Pulmonary artery endothelial cell (primary cell): Measurements from ENCODE around the gene UBAC1. TPM values are rescaled to one million over a fixed set of nuclear protein-coding genes. Genes with fewer than 3 reads are reported as not detected.

Experiments used
- DNase-seq: peaks from one replicate; pipeline ENCODE4 v3.0.0-alpha.2; 2011; ENCODE audit warnings: low read depth, low spot score
- total RNA-seq: library from RNA; depleted of rRNA; stranded (reverse); fragments of >200 nt; gene quantifications from 2 replicates; pipeline ENCODE4 v1.2.3, GENCODE V29; 2014

UBAC1 gene
- total RNA-seq, 1 donor from 2014 or later: 38.5 TPM

DNA sequence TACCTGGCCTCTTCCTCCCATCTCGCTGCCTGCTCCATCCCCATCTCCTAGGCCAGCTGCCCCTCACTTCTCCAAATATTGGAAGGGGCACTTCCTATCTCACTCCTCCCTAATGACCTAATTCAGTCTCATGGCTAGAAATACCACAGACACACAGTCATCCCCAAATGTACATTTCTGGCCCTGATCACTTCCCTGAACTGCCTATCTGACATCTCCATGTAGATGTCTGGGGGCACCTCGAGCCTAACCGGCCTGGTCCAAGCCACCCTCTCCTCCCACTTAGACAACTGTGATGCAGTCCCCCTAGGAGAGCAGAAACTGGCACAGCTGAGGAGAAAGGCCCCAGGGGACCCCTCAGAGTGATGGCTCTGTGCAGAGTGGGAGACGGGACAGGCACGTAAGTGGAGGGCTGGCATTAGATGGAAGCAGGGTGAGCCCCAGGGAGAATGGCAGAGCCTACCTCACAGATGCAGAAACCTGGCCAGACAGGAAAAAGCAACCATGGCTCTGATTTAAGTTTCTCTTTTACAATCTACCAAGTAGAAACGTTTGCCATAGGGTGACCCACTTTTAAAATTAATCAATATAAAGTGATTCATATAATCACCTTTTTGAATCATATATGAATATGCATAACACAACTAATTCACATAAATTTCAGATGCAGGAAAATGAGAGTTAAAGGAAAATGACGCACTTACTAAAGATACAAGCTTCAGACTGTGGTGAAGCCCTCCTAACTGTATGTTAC is 75.9 kb downstream of the UBAC1 start:
- no peak for DNase-seq

DNA sequence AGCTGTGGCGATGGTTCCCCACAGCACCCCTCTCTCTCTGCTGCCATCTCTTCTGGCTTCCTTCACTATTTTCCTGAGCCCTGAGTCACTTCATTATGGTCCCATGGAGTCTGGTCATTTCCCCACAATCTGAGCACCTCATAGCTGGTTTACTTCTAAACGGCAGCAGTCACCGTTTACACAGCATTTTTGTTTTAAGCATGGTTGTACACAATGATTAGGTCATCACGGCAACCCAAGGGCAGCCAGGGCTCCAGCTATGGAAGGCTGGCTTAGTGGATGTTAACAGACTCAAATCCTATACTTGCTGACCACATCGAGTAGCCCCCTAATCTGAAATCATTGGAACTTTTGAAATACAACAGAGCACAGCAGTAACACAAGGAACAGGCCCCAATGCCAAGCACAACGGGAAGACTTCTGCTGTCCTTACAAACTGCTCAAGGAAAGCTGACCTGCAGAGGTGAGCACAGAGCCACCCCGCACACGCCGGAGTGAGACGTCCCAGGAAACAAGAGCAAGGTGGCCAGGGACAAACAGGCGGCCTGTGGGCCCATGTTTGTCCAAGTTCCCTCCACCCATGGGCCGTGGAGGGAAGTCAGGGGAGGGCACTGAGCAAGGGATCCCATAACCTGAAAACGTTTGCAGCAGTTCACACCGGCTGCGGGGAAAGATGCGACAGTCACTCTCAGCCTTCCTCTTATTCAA is 76.7 kb downstream of the UBAC1 start:
- DNase-seq: no peak

DNA sequence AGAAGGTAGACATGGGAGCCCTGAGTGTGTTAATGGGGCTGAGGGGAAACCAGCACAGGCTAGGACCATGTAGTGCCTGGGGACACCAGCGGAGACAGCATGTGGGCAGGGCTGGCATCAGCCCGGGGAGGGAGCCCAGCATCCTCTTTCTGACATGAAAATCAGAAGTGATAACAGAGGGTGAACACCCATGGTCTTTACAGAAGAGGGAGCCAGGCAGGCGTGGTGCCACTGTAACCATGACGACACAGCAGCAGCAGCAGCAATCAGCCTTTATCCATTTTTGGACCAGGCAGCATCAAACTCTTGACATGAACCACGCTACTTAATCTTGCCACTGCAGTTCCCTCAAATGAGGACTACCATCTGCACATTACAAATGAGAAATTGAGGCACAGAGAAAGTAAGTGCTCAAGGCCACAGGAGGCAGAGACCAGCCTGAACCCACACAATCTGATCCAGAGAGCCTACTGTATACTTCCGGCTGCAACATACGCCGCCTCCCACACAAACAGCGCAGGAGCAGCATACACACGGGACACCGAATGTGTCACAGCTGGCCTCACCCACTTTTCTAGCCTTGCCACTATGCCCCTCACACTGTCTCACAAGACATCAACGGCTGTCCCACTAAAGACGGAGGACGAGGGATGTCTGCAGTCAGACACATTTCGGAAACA is 77.6 kb downstream of the UBAC1 start:
- no peak for DNase-seq

Other genes starting within 250 kb of the UBAC1 start
- gene CAMSAP1, start 53.8 kb downstream of the UBAC1 start, total RNA-seq: 18.6 and 20.5 TPM in 2 replicates
- gene NACC2, start 133.9 kb upstream of the UBAC1 start, total RNA-seq: 20.7 and 25.5 TPM in 2 replicates
- gene TMEM250, start 157.5 kb upstream of the UBAC1 start, total RNA-seq: 72.3 and 75.4 TPM in 2 replicates
- gene LHX3, start 243.8 kb upstream of the UBAC1 start, total RNA-seq: not detected in 2 replicates